WTC11 (cell line): ENCODE results near the gene PANK3.

Experiments used
- CREM ChIP-seq: sonication (generic); formaldehyde crosslinking; IDR thresholded peaks from 2 replicates; pipeline ENCODE4 v1.8.1; 2022; ENCODE audit warnings: mild to moderate bottlenecking, missing genetic modification reagents, moderate library complexity
- USF2 ChIP-seq: sonication (generic); formaldehyde crosslinking; IDR thresholded peaks from 2 replicates; pipeline ENCODE4 v1.8.1; 2023; ENCODE audit warnings: mild to moderate bottlenecking, missing genetic modification reagents, moderate library complexity
- TF ChIP-seq, protein P1 (sequence below): fragments of 200-600 bp; IDR thresholded peaks from 2 replicates; pipeline ENCODE4 v1.8.0; 2022; ENCODE audit warnings: antibody characterized with exemption
- TF ChIP-seq, protein P2 (sequence below): sonication (generic); formaldehyde crosslinking; conservative IDR thresholded peaks from 2 replicates; pipeline ENCODE4 v1.8.1; 2022; ENCODE audit warnings: mild to moderate bottlenecking, missing genetic modification reagents
- TF ChIP-seq, protein P3 (sequence below): sonication (generic); formaldehyde crosslinking; IDR thresholded peaks from 2 replicates; pipeline ENCODE4 v1.8.0; 2022; ENCODE audit warnings: mild to moderate bottlenecking, missing genetic modification reagents

GRCh38 chr5:168602517-168602916, 23.3 kb upstream of the PANK3 start:
- TF ChIP-seq, protein P1, sequence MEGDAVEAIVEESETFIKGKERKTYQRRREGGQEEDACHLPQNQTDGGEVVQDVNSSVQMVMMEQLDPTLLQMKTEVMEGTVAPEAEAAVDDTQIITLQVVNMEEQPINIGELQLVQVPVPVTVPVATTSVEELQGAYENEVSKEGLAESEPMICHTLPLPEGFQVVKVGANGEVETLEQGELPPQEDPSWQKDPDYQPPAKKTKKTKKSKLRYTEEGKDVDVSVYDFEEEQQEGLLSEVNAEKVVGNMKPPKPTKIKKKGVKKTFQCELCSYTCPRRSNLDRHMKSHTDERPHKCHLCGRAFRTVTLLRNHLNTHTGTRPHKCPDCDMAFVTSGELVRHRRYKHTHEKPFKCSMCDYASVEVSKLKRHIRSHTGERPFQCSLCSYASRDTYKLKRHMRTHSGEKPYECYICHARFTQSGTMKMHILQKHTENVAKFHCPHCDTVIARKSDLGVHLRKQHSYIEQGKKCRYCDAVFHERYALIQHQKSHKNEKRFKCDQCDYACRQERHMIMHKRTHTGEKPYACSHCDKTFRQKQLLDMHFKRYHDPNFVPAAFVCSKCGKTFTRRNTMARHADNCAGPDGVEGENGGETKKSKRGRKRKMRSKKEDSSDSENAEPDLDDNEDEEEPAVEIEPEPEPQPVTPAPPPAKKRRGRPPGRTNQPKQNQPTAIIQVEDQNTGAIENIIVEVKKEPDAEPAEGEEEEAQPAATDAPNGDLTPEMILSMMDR: no peak
- TF ChIP-seq, protein P2, sequence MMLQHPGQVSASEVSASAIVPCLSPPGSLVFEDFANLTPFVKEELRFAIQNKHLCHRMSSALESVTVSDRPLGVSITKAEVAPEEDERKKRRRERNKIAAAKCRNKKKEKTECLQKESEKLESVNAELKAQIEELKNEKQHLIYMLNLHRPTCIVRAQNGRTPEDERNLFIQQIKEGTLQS (CRISPR knock-in tag): no peak
- no peak for TF ChIP-seq CREM (CRISPR knock-in tag)
- TF ChIP-seq, protein P3, sequence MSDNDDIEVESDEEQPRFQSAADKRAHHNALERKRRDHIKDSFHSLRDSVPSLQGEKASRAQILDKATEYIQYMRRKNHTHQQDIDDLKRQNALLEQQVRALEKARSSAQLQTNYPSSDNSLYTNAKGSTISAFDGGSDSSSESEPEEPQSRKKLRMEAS (CRISPR knock-in tag): no peak
- TF ChIP-seq USF2: no peak
